Measurements from ENCODE around the gene DIS3L2.
"Not testable (repeated sequence)": the region's sequence is repeated elsewhere in the genome, so short reads cannot be mapped to it uniquely, and the experiment has no call there.

DIS3L2 gene

DNA sequence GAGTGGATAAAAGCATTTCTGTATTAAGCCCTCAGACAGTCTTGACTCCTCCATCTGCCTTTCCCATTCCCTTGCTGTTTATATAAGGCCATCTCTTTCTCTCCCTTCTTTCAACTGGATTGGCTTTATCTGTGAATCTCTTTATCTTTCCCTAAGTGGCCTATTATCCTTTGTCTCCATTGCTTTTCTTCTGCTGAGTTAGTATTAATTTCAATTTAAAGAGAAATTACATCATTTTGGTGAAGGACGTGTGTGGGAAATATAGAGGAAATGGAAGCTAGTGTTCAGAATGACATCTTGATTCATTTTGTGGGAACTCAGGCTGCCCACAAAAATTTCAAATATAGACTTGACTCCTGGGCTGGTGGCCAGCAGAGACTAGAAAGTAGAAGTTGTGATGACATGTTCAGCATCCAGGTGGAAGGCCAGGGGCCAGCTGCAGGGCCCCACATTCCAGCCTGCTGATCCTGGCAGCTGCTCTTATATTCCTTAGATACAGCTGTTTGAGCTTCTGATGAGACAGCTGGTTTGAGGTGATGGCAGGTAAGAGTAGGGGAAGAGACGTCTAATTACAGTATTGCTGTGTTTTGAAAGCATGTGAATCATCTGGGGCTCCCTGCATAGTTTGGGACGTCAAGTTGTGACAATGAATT, 52.3 kb downstream of the DIS3L2 start:
- DNase-seq: no peak

DNA sequence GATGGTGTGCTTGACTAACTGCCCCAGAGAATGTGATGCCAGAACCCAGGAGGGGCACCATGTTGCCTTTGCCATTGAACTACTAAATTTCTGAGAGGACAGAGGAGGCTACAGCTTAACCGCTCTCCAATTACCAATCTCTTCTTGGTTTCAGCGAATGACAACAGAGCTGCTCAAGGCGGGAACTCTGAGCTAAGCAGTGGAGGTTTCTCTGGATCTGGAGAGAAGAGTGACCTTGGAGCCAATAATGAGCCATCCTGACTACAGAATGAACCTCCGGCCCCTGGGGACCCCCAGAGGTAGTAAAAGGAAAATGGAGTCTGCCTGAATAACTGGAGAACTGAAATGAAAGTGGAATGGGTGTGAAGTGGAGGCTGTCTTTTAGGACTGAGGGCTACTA, 53.2 kb downstream of the DIS3L2 start:
- DNase-seq: no peak

DNA sequence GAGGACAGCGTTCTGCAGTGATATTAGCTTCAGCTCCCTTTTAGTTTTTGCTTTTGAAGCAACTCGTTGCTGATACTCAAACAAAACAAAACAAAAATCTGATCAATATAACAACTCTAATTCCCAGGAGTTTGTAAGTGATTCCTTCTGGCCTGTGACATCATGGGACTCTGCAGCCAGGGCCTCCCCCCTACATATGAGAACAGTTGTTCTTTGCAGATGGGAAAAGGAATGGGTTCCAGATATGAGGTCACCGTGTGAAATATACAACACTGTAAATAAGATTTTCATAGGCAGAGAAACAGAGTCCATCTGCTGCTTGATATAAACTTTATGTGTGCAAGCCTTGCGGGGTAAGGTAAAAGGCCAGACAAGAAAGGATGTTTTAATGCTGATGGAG, 56.7 kb downstream of the DIS3L2 start:
- no peak for DNase-seq

DNA sequence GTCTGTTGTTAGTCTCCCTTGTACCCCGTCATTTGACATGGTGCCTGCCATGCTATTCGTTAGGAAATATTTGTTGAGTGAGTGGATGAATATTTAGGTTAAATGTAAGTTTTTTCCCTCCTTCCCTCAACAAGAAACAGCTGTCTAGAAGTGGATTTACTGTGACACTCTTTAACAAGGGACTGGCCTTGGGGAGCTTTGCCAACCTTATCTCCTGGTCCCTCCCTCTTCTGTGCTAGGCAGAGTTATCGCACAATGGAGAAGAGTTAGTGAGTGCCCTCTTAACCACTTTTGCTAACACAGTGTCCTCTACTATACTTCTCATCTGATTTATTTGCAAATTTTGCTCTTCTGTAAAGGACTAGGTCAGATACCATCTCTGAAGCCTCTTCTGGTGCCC, 61.2 kb downstream of the DIS3L2 start:
- no peak for DNase-seq

DNA sequence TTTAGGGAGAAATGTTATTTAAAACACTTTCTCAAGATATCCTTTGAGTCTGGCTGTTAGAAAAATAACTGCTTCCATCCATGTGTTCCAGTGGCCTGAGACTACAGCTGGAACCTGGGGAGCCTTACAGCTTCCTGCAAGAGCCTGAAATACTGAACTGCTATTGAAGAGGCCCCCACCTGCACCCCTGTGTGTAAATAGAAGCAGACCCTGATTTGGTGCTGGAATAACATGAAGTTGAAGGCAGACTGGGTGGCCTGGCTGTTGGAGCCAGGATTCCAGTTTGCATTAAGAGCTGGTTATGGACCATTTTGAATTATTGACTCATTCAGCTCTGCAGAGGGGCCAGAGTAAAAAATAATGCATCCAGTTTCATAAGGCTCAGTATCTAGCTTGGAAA, 61.9 kb downstream of the DIS3L2 start:
- no peak for DNase-seq

DNA sequence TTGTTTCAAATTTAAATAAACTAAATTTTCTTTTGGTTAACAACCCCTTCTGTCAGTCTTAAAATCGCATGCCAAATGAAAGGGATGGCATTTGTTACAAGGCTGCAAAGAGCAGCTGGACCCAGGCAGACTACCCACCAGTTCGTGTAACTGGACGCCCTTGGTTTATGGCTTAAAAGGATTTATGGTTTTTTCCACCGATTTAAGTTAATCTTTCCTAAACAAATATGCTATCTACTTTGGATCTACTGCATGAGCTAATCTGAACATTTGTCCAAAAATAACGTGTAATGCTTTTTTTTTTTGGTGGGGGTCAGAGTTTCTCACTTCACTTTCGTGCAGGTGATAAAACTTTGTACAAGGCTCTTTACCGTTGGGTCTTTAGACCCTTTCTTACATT, 62.9 kb downstream of the DIS3L2 start:
- DNase-seq: no peak

DNA sequence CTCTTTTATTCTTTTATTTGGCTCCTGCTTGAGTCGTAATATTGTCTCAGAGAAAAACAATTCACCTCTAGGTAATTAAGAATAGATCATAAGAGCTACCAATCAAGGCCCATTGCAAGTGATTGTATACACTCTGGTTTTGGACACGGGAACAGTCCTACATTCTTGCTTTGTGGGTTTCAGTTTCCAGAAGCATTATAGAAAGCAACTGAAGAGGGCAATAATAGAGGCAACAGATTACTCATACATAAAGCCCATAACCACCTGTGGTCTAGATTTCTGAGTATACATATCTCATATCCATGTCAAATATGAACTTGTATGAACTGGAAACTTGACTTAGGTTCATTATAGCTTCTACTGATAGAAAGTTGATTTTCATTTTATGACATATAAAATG, 65.4 kb downstream of the DIS3L2 start:
- DNase-seq: peak in 1 of 5 donors; percentile 79

DNA sequence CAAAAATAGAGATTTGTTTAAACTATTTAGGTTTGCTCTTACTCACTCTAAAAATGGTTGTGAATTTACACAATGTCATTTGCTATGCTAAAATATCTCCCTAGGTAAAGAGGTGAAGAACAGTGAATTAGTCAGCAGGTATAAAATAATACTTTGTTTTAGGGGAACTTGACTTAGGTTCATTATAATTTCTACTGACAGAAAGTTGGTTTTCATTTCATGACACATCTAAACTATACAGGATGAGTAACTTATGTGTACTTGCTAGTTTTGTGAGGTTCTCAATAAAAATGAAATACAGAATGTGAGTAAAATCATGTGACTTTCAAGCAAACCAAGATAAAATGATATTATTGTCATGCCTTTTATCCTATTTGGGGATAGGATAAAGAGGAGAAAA, 66.0 kb downstream of the DIS3L2 start:
- no peak for DNase-seq

DNA sequence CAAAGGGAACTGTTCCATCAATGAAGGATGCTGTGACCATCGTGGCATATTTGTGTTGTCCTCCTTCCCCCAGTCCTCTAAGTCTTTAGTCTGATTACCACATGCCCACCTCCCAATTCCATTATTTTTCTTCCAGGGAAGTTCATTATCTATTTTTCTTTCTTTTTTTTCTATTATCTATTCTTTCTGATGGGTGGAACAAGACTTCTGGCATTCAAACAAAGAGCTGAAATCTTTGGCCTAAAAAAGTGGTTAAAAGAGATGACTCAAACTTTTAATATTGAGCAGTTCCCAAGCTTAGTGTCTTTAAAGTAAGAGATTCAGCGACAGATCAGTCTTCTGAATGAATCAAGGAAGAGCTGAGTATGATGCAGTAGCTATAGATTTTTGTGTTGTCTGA, 66.6 kb downstream of the DIS3L2 start:
- no peak for DNase-seq

DNA sequence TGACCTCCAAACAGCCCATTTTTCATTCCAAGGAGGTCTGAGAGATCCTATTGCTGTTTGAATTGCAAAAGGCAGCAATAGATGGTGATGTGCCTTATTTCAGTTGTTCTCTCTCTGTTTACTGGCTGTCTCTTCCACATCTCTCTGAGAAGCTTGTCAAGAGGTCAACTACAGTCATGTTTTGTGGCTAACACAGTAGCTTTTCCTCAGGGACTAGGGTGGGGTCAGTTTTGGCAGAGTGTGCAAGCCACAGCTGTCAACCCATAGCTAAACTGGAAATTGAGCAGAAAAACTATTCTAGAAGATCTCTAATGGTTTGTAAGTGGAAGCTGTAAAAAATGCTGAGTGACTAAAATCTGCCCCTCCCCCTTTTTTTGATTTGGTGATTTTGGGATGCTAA, 67.1 kb downstream of the DIS3L2 start:
- no peak for DNase-seq

DNA sequence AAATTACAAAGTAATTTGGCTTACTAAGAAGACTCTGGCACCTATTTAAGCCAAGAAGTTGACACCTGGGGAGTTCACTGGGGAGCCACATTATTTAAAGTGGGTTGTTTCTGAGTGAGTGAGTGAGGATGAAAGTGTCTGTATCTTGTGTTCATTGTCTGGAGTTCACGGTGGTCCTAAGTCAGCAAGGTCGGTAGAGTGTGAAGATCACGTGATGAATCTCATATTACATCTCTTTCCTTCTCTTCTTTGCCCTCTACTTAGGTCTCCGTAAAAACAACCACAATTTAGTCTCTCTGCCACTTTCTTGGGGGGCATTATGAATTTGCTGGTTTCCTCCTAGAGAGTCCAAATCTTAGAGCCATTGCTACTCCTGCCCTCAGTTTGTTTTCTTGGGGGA, 67.8 kb downstream of the DIS3L2 start:
- no peak for DNase-seq

DNA sequence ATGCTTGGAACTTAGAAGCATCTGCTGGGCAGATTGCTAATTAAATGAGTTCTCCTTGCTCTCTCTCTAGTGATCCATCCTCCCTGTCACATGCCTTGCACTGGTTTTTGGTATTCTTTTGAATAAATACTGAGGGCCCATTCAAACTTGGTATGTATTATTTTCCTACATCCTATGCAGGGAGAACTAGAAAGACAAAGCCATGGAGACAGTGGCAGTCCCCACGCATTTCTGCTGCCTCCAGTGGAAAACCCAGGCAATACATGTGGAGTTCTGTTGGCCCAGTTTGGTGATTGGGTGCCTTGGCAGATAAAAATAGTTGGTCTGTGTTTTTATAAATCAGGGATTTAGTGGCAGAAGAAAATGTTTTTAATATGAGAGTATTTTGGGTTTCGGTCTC, 68.7 kb downstream of the DIS3L2 start:
- no peak for DNase-seq

DNA sequence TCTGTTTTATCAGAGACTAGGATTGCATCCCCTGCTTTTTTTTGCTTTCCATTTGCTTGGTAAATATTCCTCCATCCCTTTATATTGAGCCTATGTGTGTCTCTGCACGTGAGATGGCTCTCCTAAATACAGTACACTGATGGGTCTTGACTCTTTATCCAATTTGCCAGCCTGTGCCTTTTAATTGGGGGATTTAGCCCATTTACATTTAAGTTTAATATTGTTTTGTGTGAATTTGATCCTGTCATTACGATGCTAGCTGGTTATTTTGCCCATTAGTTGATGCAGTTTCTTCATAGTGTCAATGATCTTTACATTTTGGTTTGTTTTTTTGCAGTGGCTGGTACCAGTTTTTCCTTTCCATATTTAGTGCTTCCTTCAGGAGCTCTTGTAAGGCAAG, 73.8 kb downstream of the DIS3L2 start:
- DNase-seq: not testable (repeated sequence)

DNA sequence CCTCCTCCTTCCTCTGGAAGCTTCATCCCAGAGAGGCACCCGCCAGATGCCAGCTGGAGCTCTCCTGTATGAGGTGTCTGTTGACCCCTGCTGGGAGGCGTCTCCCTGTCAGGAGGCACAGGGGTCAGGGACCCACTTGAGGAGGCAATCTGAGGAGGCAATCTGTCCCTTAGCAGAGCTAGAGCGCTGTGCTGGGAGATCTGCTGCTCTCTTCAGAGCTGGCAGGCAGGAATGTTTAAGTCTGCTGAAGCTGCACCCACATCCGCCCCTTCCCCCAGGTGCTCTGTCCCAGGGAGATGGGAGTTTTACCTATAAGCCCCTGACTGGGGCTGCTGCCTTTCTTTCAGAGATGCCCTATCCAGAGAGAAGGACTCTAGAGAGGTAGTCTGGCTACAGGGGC, 75.4 kb downstream of the DIS3L2 start:
- not testable (repeated sequence) for DNase-seq

DNA sequence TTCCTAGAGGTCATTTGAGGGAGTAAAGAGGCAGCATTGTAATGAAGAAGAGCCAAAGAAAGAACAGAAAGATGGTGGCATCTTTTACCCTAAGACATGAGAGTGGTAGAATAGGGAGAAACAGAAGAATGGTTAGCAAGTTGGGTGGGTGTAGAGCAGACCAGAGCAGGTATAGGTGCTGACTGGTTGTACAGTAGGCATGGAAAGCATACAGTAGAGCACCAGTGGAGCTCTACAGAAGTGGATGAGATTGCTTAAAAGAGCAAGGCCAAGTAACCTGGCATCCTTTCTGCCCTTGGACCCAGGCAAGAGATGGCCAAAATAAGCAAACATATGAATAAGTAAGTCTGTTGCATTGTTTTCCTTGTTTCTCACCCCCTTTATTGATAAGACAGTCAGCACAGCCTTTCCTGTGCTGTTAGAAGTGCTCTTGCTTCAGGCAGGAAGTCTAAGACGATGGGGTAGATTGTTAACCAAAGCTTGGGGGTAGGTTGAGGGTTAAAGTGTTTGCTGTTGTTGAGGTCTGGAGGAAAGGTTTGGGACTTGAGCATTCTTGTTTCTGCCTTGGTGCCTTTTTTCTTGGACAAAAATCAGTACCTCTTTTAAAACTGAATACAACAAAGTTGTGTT, 76.9 kb downstream of the DIS3L2 start:
- no peak for DNase-seq

DNA sequence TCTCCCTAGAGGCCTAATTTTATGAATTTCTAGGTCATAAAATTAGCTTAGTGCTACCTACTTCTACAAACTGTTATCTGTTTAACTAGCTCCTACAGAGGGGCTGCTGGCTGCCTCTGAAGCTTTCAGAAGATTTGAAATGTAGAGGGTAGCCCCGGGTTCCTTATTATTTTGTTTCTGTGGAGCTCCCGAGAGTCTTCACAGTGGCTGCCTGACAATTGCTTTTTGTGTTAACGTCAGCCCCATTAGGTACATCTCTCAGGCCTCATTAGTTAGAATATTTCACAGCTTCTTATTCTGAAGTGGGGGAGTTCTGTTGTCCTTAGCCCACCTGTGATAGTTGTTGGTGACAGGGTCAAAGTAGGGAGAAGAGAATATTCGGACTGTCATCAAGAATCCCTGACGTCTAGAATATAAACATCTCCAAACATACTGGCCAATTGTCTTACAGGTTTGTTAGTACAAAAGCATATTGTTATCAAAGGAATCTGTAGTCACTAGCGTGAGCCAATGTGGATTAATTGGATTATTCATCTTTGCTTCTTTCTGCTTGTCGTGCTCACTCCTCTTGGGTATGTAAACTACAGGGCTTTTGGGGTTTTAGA, 77.5 kb downstream of the DIS3L2 start:
- no peak for DNase-seq

DNA sequence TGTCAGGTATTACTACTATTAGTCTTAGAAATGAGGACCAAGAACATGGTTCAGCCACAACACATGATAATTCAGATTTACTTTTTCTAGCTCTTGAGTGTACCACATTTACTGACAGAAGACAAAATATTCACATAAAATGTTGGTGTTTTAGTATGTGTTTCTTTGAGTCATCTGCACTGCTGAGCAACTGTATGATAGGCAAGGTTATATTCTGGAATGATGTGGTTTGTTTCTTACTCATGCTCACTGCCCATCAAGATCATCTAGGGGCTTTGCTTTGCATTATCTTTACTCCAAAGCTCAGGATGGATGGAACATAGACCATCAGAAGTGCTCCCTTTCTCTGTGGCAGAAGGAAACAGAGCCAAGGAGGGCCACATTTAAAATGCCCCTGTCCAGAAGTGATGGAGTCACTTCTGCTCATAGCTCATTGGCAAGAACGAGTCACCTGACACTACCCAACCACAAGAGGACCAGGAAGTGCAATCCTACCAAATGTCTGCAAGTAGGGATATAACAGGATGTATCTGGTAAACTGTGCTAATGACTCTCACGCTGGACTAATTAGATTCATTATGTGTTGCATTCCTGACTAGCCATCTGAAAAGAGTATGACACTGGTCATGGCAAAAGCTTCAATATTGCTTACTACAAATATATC, 81.5 kb downstream of the DIS3L2 start:
- DNase-seq: no peak

DNA sequence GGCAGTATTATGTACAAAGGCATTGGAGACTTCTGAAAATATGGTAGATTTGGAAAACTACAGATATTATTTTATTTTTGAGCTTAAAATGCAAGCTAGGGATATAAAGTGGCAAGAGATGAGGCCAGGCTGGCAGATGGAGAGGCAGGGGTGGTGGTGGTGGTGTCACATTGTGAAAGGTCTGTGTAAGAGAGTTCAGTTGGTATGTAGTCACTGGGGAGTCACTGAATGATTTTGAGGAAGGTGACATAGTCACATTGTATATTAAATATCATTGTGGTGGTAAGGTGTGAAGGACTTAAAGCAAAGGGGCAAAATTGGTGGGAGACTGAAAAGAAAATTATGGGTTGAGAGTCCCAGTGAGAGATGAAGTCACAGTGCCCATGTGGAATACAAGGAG, 82.5 kb downstream of the DIS3L2 start:
- no peak for DNase-seq

DNA sequence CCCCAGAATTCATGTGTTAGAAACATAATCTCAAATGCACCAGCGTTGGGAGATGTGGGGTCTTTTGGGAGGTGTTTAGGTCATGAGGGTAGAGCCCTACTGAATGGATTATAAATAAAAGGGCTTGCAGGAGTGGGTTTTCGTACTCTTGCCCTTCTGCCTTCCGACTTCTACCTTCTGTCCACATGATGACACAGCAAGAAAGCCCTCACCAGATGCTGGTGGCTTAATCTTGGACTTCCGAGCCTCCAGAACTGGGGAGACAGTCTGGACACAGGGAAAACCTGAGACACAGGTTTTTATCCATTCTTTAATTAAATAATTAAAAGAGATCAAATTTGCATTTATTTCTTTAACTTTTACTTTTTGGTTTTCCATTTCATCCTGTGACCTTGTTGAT, 87.8 kb downstream of the DIS3L2 start:
- DNase-seq: no peak

DNA sequence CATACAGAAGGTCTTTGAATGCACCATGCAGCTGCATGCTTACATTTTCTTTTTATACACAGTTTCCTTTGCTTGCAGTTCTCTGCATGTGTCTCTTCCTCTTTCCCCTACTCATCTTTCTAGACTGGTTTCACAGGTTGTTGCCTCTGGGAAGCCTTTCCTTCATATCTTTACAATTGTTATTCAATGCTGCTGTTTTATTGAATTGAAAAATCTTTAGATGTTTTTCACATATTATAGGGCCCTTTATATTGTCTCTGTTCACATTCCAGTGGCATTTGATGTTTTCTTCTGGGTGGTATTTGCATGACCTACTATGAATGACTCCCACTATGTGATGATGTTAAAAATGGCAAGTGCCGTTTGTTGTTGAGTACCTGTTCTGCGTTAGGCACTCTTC, 91.1 kb downstream of the DIS3L2 start:
- no peak for DNase-seq

DNA sequence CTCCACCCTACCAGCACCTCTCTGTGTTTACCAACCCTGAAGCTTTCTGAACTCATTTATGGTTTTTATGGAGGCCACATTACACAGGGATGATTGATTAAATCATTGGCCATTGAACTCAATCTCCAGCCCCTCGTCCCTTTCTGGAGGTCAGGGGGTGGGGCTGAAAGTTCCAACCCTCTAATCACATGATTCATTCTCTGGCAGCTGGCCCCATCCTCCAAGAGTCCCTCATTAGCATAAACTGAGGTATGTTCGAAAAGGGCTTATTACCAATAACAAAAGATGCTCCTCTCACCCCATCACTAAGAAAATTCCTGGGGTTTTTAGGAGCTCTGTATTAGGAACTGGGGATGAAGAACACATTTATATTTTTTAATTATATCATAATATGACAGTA, 92.3 kb downstream of the DIS3L2 start:
- DNase-seq: no peak

DNA sequence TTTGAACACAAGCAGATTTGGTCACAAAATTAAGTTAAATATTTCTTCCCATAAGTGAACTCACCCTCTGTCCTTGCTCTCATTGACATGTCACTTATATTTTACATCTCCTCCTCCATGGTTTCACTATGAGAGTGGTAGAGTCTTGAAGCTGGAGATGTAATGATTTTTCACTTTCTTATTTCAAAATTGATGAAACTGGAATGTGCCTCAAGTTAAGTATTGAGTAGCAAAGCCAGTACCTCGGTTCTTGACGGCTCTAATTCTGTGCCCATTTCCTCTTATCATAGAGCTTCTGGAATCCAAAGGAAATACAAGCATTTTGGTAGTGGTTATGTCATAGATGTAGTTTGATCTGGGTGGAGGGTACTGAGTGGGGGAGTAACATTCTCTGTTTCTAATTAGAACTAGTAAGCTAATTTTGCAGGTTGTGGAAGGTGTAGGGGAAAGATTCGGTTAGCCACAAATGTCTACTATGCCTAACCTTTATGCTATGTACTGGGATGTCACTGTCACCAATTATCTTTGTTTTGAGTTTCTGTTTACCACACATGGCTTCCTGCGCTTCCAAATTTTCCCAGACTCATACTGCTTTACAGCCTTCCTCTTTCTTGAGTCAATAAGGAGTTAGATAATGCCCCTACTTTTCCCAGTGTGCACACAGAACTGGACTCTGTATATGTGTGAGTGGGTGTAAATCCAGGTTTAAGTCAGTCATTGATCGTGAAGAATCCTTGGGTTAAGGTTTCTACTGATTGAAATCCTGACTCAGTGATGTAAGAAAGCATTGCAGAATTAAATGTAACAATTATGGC, 96.8 kb downstream of the DIS3L2 start:
- peak in 1 of 5 donors; percentile 4 for DNase-seq

DNA sequence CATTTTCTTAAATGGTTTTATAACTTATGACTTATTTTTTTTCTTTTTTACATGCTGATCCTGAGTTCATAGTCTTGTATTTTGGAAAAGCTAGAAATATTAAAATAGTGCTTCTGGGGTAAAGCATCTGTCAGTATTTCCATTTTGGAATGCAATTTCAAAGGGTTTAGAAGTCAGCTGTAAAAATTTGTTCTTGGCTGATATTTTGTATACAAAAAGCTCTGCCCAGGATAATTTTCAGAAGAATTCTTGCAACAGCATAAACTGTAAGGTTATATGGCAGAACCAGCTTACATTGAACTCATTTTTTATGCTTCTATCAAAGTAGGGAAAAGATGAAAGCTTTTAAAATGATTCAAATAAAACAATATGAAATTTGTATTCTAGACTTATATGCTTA, 97.4 kb downstream of the DIS3L2 start:
- no peak for DNase-seq
